ENCODE data around the gene SCRT2.
"Not testable (repeated sequence)": the region's sequence is repeated elsewhere in the genome, so short reads cannot be mapped to it uniquely, and the experiment has no call there.

SCRT2 gene

DNA sequence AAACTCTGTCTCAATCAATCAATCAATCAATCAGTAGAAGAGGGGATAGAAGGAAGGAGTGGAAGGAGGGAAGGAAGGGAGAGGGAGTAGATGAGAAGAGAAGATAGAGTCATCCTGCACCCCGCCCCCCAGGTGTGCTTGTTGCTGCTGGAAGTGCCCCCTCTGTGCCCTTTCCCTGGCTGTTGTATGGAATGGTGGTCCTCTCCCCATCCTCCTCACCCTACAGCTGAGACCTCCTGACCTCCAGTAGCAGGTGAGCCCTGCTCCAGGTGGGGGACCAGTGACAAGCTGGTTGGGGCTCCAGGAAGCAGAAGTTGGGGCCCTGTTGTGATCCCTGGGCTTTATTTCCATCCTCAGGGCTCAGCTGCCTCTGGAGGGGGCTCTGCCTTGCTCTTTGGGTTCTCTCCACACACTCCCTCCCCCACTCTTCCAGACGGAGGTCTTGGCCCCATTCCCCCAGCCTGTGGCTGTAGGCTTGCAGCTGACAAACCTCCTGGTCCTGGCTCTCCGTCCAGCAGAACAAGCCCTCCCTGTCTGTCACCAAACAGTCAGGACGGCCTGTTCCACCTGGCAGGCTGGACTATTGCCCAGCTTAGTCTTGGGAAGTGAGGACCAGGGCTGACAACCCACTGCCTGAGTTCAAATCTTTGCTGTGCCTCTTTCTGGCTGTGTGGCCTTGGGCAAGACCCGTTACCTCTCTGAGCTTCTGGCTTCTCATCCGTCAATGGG lies 26.0 kb upstream of the SCRT2 start:
- DNase-seq (ENCODE audit: low spot score): no peak

- no peak for DNase-seq (ENCODE audit: low spot score)
These were observed 24.3 kb upstream of the SCRT2 start for GRCh38 chr20:699811-700338.

- no peak for DNase-seq (ENCODE audit: low spot score)
These were observed 23.7 kb upstream of the SCRT2 start for GRCh38 chr20:699342-699741.

DNA sequence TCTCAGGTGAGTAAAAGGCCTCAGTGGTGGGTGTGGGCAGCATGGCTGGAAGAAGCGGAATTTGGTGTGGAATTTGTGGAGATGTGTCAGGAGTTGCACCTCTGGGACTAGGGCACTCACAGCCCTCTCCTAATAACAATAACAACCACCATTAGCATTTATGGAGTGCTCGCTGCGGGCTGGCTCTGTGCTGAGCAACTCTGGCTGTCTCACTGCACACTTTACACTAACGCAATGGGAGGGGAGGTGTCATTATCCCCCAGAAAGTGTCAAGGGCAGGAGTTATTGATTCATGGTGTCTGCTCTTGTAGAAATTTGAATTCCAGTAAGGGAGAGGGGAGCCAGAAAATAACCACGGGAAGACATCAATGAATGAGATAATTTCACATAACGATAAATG lies 22.7 kb upstream of the SCRT2 start:
- DNase-seq (ENCODE audit: low spot score): no peak

- no peak for DNase-seq (ENCODE audit: low spot score)
These were observed 22.2 kb upstream of the SCRT2 start for GRCh38 chr20:697826-698225.

DNA sequence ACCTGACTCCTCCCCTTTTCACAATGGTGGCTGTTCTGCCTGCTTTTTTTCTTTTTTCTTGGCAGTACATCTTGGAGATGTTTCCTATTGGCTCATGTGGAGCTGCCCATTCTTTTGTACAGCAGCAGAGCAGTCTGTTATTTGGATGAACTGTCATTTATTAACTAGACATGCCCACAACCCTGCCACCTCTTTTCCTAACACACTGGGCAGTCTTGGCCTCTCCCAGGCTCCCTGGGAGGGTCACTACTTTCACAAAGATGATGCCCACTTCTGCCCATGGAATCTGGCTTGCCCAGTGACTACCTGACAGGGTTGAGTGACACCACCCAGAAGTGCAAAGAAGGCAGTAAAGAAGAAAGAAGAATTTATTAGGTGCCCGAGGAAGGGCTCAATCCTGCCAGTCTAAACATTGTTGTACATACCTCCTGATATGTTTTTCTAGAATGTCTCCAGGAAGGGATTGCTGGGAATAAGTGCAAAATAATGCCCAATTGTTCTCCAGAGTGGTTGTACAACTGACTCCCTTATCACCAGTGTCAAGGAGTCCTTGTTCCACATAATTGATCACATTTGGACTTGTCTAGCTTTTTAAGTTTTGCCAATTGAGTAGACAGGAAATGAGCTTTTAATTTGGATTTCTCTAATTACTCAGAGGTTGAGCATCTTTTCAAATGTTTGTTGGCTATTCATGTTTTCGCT lies 19.7 kb upstream of the SCRT2 start:
- DNase-seq (ENCODE audit: low spot score): peak; percentile 11

- DNase-seq (ENCODE audit: low spot score): no peak
These were observed 18.9 kb upstream of the SCRT2 start for GRCh38 chr20:694496-694895.

GRCh38 chr20:693786-694185 lies 18.2 kb upstream of the SCRT2 start:
- DNase-seq (ENCODE audit: low spot score): not testable (repeated sequence)

GRCh38 chr20:692044-692443 lies 16.4 kb upstream of the SCRT2 start:
- DNase-seq (ENCODE audit: low spot score): no peak

- DNase-seq (ENCODE audit: low spot score): no peak
These were observed 14.3 kb upstream of the SCRT2 start for GRCh38 chr20:689947-690346.

DNA sequence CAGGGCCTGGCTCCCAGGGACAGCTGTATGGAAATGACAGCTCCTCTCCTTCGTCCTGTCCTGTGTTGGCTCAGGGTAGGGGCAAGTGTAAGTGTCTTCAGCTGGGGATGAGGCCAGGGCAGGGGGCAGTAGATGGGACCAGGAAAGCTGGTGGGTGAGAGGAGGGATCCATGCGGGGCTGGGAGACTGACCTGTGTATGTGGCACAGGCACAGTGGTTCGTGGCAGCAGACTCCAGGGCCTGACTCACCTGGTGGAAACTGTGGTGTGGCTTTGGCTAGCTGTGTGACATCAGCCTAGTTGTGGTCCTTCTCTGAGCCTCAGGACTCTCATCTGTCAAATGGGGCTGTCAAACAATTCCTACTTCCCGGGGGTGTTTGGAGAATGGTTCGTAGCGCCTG lies 13.7 kb upstream of the SCRT2 start:
- no peak for DNase-seq (ENCODE audit: low spot score)

DNA sequence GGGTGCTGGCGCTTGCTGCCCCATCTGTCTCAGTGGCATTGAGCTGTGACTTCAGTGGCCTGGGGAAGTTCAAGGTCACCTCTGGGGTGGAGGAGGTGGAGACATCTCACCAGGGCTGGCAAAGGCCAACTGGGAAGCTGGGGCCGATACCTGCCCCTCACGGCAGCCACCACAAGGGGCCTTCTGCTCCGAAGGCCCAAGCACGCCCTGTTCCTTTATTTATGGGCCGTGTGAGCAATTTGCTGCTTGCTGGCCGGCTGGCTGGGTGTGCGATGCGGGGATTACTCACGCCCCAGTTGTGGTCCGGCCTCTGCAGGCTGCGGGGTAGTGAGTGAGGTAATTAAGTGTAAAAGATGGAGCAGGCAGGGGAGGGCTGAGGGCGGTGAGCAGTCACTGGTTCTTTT lies 13.2 kb upstream of the SCRT2 start:
- DNase-seq (ENCODE audit: low spot score): peak; percentile 46

GRCh38 chr20:687468-688203 lies 12.0 kb upstream of the SCRT2 start:
- no peak for DNase-seq (ENCODE audit: low spot score)

- DNase-seq (ENCODE audit: low spot score): no peak
These were observed 9.2 kb upstream of the SCRT2 start for GRCh38 chr20:684676-685319.

- DNase-seq (ENCODE audit: low spot score): no peak
These were observed 6.5 kb upstream of the SCRT2 start for GRCh38 chr20:682123-682522.

DNA sequence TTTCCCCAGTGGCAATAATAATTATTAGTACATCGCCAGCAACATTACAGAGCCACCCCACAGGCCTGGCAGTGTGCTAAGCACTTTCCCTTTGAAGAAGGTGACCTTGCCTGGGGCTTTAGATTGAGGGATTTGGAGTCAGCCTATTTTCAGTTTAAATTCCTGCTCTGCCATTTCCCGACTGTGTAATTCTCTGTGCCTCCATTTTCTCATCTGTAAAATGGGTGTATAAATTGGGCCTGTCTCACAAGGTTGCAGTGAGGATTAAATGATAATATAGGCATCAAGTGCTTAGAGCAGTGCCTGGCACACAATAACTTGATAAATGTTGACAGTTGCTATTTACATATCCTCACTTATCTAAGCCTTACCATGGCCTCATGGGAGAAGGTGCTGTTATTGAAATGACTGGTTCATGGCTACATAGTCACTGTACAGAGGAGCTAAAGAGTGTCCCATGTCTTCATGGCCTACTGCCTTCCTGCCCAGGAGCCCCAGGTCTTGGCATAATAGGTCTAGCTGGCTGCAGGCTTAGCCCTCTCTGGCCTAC lies 5.1 kb upstream of the SCRT2 start:
- no peak for DNase-seq (ENCODE audit: low spot score)

DNA sequence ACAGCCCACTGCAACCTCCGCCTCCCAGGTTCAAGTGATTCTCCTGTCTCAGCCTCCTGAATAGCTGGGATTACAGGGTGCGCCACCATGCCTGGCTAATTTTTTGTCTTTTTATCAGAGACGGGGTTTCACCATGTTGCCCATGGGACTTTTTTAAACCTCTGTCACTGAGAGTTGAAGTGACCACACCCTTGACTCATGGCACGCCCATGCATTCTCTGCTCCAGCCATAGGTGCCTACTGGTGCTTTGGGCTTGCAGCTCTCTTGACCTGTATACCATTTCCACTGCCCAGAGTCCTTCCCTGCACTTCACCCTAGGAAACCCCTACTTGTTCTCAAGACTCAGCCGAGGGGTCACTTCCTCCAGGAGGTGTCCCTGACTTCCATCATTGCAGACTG lies 2.4 kb upstream of the SCRT2 start:
- no peak for DNase-seq (ENCODE audit: low spot score)

GRCh38 chr20:676967-677366 lies 1.4 kb upstream of the SCRT2 start:
- DNase-seq (ENCODE audit: low spot score): no peak

DNA sequence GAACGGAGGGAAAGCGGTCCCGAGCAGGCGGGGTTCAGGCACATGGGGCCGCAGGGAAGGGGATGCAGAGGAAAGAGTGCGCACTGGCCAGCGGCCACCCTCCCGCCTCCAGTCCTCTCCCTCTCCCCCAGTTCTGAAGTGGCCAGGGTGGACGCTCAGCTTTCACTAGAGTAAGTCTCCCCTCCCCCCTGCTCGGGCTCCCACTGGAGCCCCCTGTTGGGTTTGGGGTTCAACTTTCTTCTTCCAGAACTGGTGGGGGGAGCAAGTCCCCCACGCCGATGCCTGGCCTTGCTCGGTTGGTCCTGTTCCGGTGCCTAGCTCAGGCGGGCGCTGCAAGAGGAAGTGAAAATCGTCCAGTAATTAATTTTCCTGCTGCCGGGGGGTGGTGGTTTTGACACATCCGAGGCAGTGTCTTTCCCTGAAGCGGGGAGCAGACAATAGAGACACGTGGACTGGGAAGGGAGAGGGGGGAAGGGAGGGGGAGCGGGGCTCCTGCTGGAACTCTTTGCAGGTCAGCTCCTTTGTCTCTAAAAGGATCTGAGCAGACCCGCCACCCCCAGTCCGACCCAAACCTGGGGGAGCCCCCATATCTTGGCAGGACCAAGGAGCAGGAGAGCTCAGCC lies 824 bp upstream of the SCRT2 start:
- no peak for DNase-seq (ENCODE audit: low spot score)

GRCh38 chr20:675033-675452 lies 559 bp downstream of the SCRT2 start:
- no peak for DNase-seq (ENCODE audit: low spot score)

DNA sequence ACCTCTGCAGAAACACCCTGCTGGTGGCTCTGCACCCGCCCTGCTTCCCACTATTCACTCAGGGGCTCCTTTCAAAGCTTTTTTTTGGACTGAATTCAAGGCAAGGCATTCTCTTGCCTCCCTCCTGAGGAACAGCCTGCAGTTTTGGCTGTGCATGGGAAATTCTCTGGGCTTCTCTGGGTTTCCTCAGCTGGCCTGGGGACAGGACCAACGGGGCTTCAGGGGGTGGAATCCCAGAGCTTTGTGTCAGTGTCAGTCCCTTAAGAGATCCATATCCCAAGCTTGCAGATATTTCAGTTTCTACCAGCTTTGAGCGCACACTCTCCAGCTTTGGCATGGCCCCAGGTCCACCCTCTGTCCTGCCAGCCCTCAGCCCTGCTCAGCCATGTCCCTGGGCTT lies 2.0 kb downstream of the SCRT2 start:
- no peak for DNase-seq (ENCODE audit: low spot score)

Data from kidney tubule cell (primary cell).